D721Med (cell line): ENCODE data around the gene LYAR.

ENCODE experiments used
- DNase-seq: peaks from one replicate; pipeline ENCODE4 v3.0.0; 2011; ENCODE audit warnings: low spot score; ENCODE audit not compliant: insufficient read length
- FAIRE-seq: peaks from 2 replicates; lab custom pipeline; 2011; peaks lifted over from hg19 to GRCh38; lab: Jason Lieb, UNC
- TF ChIP-seq, protein P1 (sequence below): IDR thresholded peaks from 2 replicates; pipeline ENCODE4 v1.5.1; 2012; ENCODE audit warnings: mild to moderate bottlenecking, control low read depth; ENCODE audit not compliant: insufficient read depth; ENCODE audit errors: missing control alignments

The LYAR gene

DNA sequence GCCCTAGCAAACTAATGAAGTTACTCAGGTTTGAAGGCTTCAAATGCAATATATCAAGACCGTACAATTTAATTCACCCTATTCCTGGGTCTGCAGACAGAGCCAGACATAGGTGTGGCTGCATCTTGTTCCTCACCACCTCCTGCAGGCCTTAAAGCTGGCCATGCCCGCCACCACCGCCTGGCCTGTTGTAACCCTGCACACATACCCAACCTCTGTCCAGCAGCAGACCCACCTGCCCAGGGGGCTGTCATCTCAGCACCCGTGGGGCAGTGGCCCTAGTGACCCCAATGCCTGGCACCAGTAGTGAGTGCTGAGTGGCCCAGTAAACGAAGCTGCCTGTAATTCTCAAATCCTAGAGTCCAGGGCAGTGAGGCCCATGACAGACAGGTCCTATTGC is 40.8 kb upstream of the LYAR start:
- FAIRE-seq = no peak
- DNase-seq = no peak

DNA sequence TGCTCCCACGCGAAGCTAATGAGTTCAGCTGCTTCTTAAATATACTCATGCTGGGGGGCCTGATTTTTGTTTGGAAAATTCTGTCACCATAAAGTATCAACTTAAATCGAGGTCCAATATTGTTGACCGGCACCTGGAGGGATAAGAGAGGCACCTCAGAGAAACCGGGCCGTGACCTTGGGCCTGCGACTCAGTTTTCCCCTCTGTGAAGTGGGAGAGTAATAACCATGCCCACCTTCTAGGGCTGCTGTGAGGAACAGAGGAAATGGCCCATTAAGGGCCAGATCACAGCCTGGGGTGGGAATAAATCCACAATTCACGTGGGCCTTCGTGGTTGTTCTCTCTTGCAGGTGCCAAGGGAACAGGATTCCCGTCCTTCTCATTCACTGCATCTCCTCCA is 39.5 kb upstream of the LYAR start:
- TF ChIP-seq, protein P1, sequence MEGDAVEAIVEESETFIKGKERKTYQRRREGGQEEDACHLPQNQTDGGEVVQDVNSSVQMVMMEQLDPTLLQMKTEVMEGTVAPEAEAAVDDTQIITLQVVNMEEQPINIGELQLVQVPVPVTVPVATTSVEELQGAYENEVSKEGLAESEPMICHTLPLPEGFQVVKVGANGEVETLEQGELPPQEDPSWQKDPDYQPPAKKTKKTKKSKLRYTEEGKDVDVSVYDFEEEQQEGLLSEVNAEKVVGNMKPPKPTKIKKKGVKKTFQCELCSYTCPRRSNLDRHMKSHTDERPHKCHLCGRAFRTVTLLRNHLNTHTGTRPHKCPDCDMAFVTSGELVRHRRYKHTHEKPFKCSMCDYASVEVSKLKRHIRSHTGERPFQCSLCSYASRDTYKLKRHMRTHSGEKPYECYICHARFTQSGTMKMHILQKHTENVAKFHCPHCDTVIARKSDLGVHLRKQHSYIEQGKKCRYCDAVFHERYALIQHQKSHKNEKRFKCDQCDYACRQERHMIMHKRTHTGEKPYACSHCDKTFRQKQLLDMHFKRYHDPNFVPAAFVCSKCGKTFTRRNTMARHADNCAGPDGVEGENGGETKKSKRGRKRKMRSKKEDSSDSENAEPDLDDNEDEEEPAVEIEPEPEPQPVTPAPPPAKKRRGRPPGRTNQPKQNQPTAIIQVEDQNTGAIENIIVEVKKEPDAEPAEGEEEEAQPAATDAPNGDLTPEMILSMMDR = no peak
- FAIRE-seq = no peak
- DNase-seq = no peak

More for the DNA sequence above, 40.8 kb upstream of the LYAR start:
- TF ChIP-seq, protein P1 = no peak

DNA sequence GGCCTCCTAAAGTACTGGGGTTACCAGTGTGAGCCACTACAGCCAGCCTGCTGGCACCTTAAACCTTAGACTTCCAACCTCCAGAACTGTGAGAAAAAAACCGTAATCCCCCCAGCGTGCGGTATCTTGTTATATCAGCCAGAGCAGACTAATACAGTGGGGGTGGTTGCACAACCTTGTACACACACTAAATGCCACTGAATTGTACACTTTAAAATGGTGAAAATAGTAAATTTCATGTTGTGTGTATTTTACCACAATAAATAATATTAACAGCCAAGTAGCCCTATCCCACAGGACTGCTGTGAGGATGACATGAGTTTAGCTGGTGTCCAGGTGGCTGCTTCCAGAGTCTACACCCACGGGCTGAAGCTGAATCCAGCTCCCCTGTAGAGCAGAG is 38.9 kb upstream of the LYAR start:
- no peak for FAIRE-seq
- DNase-seq = no peak

DNA sequence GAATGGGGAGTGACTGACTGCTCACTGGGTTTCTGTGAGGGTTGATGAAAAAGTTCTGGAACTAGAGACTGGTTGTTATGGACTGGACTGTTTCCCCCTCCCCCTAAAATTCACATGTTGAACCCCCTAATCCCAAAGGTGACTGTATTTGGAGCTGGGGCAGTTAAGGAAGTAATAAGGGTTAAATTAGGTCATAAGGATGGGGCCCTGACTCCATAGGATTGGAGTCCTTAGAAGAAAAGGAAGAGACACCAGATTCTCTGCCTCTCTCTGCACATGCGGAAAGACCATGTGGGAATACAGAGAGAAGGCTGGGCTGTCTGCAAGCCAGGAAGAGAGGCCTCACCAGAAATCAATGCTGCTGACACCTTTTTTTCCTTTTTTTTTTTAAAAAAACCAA is 38.3 kb upstream of the LYAR start:
- TF ChIP-seq, protein P1 = no peak
- DNase-seq (no peak), FAIRE-seq (no peak)

More for the DNA sequence above, 38.9 kb upstream of the LYAR start:
- TF ChIP-seq, protein P1 = no peak

DNA sequence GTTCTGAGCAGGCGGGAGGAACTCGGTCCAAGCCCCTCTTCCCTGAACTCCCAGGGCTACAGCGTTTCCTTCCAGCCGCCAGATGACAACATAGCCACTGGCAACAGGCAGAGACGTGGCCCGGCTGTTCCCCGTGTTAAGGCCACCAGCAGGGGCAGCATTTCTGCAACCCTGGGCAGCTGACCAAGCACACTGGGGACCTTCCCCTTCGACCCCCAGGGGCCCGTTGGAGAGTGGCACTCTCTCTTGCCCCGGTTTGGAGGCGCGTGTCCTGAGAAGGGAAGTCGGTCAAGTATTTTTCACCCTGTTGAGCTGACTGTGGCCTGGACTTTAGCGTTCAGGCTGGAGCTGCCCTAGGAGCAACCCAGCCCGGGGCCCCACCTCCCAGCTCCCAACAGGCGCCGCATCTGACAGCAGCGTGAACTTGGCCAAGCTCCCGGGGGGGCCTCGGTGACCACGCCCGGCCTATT is 37.7 kb upstream of the LYAR start:
- TF ChIP-seq, protein P1 = peak; percentile 2
- FAIRE-seq (no peak), DNase-seq (no peak)

DNA sequence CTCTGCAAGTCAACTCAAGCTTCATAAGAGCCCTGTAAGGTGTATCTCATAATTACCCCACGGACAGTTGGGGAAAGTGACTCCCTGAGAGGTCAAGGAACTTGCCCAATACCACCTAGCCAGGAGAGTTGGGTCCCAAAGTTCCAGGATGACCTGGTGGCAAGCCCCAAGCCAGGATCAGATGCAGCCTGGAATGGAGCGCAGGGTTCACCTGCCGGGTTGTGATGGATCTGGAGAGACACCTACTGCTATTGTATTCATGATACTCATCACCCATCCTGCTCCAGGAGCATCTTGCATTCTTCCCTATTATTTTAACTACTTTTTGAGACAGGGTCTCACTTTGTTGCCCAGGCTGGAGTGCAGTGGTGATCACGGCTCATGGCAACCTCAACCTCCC is 36.2 kb upstream of the LYAR start:
- TF ChIP-seq, protein P1 = no peak
- no peak for FAIRE-seq
- no peak for DNase-seq

DNA sequence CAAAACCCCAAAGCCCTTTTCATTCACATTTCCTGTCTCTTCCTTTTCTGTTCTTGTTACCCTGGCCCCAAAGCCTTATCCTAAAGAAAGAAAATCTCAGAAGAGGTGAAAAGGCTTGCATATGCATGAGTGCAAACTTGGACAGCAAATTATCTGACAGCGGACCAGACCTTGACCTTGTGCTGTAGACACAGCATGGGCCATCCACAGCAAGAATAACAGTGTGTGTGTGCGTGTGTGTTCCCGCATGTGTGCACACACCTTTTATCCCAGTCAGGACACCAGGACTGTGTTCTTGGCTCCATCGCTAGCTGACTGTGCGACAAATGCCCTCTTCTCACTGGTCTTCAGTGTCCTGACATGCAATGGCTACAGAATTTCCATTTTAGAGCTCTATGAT is 35.4 kb upstream of the LYAR start:
- TF ChIP-seq, protein P1 = no peak
- no peak for DNase-seq
- FAIRE-seq = no peak
